Stimulated activated CD4-positive, alpha-beta T cell treated with anti-CD3 and anti-CD28 coated beads, Interleukin-4, amount 100 ng/mL, for 24 hours (primary cell): ENCODE results near the gene CYP1A2.

Source experiments
- DNase-seq: peaks from one replicate; pipeline ENCODE4 v3.0.0-alpha.2; 2020

The CYP1A2 gene

GRCh38 chr15:74790080-74790916, 41.7 kb downstream of the CYP1A2 start:
- peak; percentile 58 for DNase-seq

GRCh38 chr15:74791007-74791406, 42.4 kb downstream of the CYP1A2 start:
- no peak for DNase-seq

- no peak for DNase-seq
These were observed 43.0 kb downstream of the CYP1A2 start for GRCh38 chr15:74791667-74792066.

- no peak for DNase-seq
These were observed 43.8 kb downstream of the CYP1A2 start for GRCh38 chr15:74792227-74793016.

GRCh38 chr15:74793135-74794028, 44.7 kb downstream of the CYP1A2 start:
- DNase-seq, result peak; percentile 69

- DNase-seq, result no peak
These were observed 45.8 kb downstream of the CYP1A2 start for GRCh38 chr15:74794248-74794969.

GRCh38 chr15:74794970-74795349, 46.3 kb downstream of the CYP1A2 start:
- no peak for DNase-seq

GRCh38 chr15:74795966-74796625, 47.5 kb downstream of the CYP1A2 start:
- DNase-seq, result peak; percentile 53

GRCh38 chr15:74798388-74799254, 50.0 kb downstream of the CYP1A2 start:
- no peak for DNase-seq

- peak; percentile 14 for DNase-seq
These were observed 50.7 kb downstream of the CYP1A2 start for GRCh38 chr15:74799255-74799855.

GRCh38 chr15:74799856-74800558, 51.4 kb downstream of the CYP1A2 start:
- DNase-seq, result peak; percentile 87

GRCh38 chr15:74800559-74801094, 52.0 kb downstream of the CYP1A2 start:
- no peak for DNase-seq

GRCh38 chr15:74801311-74801997, 52.8 kb downstream of the CYP1A2 start:
- no peak for DNase-seq

- DNase-seq, result no peak
These were observed 53.6 kb downstream of the CYP1A2 start for GRCh38 chr15:74802290-74802689.

GRCh38 chr15:74802862-74803447, 54.3 kb downstream of the CYP1A2 start:
- DNase-seq, result no peak

GRCh38 chr15:74804935-74805334, 56.3 kb downstream of the CYP1A2 start:
- no peak for DNase-seq
